ENCODE data around the gene TK2.

The TK2 gene

GRCh38 chr16:66478733-66479511 lies 71.0 kb downstream of the TK2 start:
- TF ChIP-seq RAD21 (IDR thresholded peaks at IDR 0.05; ENCODE audit: low read depth) (peak; percentile 65), TCF12 (IDR thresholded peaks at IDR 0.05; ENCODE audit: low read depth) (no peak), MAX (IDR thresholded peaks at IDR 0.05) (peak; percentile 57; the same call in 1 of the 2 replicates)

GRCh38 chr16:66477028-66477515 lies 72.8 kb downstream of the TK2 start:
- TF ChIP-seq CEBPB (IDR thresholded peaks at IDR 0.05) (no peak), TAF1 (IDR thresholded peaks at IDR 0.05; ENCODE audit: low read depth) (no peak), TCF12 (IDR thresholded peaks at IDR 0.05; ENCODE audit: low read depth) (no peak), MAX (IDR thresholded peaks at IDR 0.05) (no peak)

DNA sequence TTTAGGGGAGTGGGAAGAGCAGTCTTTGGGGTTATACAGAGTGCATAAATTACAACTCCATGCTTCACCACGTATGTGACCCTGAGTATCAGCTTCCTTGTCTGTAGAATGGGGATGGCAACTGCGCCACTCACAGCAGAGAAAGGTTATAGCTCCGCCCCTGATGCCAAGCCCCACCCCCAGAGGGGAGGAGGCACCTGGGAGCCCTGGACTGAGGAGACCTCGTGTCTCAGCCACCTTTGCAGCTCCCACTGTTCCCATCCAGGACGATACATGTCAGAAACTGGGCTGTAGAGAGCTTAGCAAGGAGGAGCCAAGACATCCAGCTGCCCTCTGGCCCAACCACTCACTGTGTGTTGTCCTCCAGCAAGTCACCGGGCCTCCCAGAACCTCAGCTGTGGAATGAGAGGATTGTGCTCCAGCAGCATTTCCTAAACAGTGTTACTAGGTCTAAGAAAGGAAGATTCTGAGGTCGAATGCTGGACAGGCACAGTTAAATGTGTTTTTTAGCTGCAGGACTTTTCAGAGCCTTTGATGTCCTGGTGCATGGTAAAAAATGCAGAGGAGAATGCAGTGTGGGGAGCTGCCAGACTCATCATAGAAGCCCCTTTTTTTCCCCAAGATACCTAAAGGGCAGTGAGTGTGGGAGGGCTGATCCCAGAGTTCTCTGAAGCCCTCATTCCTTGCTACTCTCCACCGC lies 73.4 kb downstream of the TK2 start:
- TF ChIP-seq USF1 (IDR thresholded peaks at IDR 0.05), result no peak
- no peak for TF ChIP-seq TCF12 (IDR thresholded peaks at IDR 0.05; ENCODE audit: low read depth)
- TF ChIP-seq RAD21 (IDR thresholded peaks at IDR 0.05; ENCODE audit: low read depth), result no peak
- no peak for TF ChIP-seq TEAD4 (IDR thresholded peaks at IDR 0.05)
- no peak for TF ChIP-seq EP300 (IDR thresholded peaks at IDR 0.05; ENCODE audit: borderline replicate concordance)
- no peak for TF ChIP-seq TAF1 (IDR thresholded peaks at IDR 0.05; ENCODE audit: low read depth)
- no peak for TF ChIP-seq FOXM1 (IDR thresholded peaks at IDR 0.05; ENCODE audit: borderline replicate concordance, low read depth)
- TF ChIP-seq CREB1 (IDR thresholded peaks at IDR 0.05; ENCODE audit: low read depth), result no peak
- no peak for TF ChIP-seq CEBPB (IDR thresholded peaks at IDR 0.05)
- no peak for TF ChIP-seq ZBTB7A (IDR thresholded peaks at IDR 0.05; ENCODE audit: low read depth)
- TF ChIP-seq, protein P1, sequence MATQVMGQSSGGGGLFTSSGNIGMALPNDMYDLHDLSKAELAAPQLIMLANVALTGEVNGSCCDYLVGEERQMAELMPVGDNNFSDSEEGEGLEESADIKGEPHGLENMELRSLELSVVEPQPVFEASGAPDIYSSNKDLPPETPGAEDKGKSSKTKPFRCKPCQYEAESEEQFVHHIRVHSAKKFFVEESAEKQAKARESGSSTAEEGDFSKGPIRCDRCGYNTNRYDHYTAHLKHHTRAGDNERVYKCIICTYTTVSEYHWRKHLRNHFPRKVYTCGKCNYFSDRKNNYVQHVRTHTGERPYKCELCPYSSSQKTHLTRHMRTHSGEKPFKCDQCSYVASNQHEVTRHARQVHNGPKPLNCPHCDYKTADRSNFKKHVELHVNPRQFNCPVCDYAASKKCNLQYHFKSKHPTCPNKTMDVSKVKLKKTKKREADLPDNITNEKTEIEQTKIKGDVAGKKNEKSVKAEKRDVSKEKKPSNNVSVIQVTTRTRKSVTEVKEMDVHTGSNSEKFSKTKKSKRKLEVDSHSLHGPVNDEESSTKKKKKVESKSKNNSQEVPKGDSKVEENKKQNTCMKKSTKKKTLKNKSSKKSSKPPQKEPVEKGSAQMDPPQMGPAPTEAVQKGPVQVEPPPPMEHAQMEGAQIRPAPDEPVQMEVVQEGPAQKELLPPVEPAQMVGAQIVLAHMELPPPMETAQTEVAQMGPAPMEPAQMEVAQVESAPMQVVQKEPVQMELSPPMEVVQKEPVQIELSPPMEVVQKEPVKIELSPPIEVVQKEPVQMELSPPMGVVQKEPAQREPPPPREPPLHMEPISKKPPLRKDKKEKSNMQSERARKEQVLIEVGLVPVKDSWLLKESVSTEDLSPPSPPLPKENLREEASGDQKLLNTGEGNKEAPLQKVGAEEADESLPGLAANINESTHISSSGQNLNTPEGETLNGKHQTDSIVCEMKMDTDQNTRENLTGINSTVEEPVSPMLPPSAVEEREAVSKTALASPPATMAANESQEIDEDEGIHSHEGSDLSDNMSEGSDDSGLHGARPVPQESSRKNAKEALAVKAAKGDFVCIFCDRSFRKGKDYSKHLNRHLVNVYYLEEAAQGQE (IDR thresholded peaks at IDR 0.05; ENCODE audit: low read depth), result no peak
- no peak for TF ChIP-seq YY1 (IDR thresholded peaks at IDR 0.05; ENCODE audit: low read depth)
- TF ChIP-seq EGR1 (IDR thresholded peaks at IDR 0.05), result no peak
- TF ChIP-seq MAX (IDR thresholded peaks at IDR 0.05), result no peak

GRCh38 chr16:66475232-66475631 lies 74.7 kb downstream of the TK2 start:
- no peak for TF ChIP-seq CREB1 (IDR thresholded peaks at IDR 0.05; ENCODE audit: low read depth)
- TF ChIP-seq EP300 (IDR thresholded peaks at IDR 0.05; ENCODE audit: borderline replicate concordance), result no peak
- TF ChIP-seq TCF12 (IDR thresholded peaks at IDR 0.05; ENCODE audit: low read depth), result no peak
- TF ChIP-seq CEBPB (IDR thresholded peaks at IDR 0.05), result no peak
- no peak for TF ChIP-seq MAX (IDR thresholded peaks at IDR 0.05)
- TF ChIP-seq USF1 (IDR thresholded peaks at IDR 0.05), result no peak
- TF ChIP-seq TEAD4 (IDR thresholded peaks at IDR 0.05), result no peak
- TF ChIP-seq, protein P1 (IDR thresholded peaks at IDR 0.05; ENCODE audit: low read depth), result no peak
- no peak for TF ChIP-seq ZBTB7A (IDR thresholded peaks at IDR 0.05; ENCODE audit: low read depth)
- no peak for TF ChIP-seq TAF1 (IDR thresholded peaks at IDR 0.05; ENCODE audit: low read depth)
- no peak for TF ChIP-seq FOXM1 (IDR thresholded peaks at IDR 0.05; ENCODE audit: borderline replicate concordance, low read depth)
- TF ChIP-seq RAD21 (IDR thresholded peaks at IDR 0.05; ENCODE audit: low read depth), result no peak
- TF ChIP-seq NFIC (IDR thresholded peaks at IDR 0.05), result no peak
- no peak for TF ChIP-seq EGR1 (IDR thresholded peaks at IDR 0.05)
- no peak for TF ChIP-seq YY1 (IDR thresholded peaks at IDR 0.05; ENCODE audit: low read depth)

GRCh38 chr16:66474750-66475199 lies 75.1 kb downstream of the TK2 start:
- no peak for TF ChIP-seq CEBPB (IDR thresholded peaks at IDR 0.05)
- TF ChIP-seq, protein P1 (IDR thresholded peaks at IDR 0.05; ENCODE audit: low read depth), result no peak
- no peak for TF ChIP-seq TCF12 (IDR thresholded peaks at IDR 0.05; ENCODE audit: low read depth)
- no peak for TF ChIP-seq ZBTB7A (IDR thresholded peaks at IDR 0.05; ENCODE audit: low read depth)
- TF ChIP-seq EGR1 (IDR thresholded peaks at IDR 0.05), result no peak
- TF ChIP-seq FOXM1 (IDR thresholded peaks at IDR 0.05; ENCODE audit: borderline replicate concordance, low read depth), result no peak
- TF ChIP-seq CREB1 (IDR thresholded peaks at IDR 0.05; ENCODE audit: low read depth), result no peak
- no peak for TF ChIP-seq EP300 (IDR thresholded peaks at IDR 0.05; ENCODE audit: borderline replicate concordance)
- TF ChIP-seq NFIC (IDR thresholded peaks at IDR 0.05), result no peak
- TF ChIP-seq TEAD4 (IDR thresholded peaks at IDR 0.05), result no peak
- TF ChIP-seq YY1 (IDR thresholded peaks at IDR 0.05; ENCODE audit: low read depth), result no peak
- no peak for TF ChIP-seq USF1 (IDR thresholded peaks at IDR 0.05)
- TF ChIP-seq TAF1 (IDR thresholded peaks at IDR 0.05; ENCODE audit: low read depth), result no peak
- no peak for TF ChIP-seq RAD21 (IDR thresholded peaks at IDR 0.05; ENCODE audit: low read depth)

Data from Ishikawa (cell line).